Measurements from ENCODE around the gene GPR183.

GPR183 gene

GRCh38 chr13:99246100-99246499 lies 61.1 kb downstream of the GPR183 start:
- no peaks in the 10 kb centered on the region for H3K9me3 ChIP-seq (ENCODE audit: insufficient read depth, low read length)
- no peak overlapping the region for H3K27ac ChIP-seq (ENCODE audit: low read depth, low read length)
- H3K27me3 ChIP-seq (ENCODE audit: low read length), result no peaks in the 10 kb centered on the region
- H3F3A ChIP-seq (ENCODE audit: insufficient read depth), result peaks cover 12% of the 10 kb centered on the region; the same call in 1 of the 2 replicates
- no peak for TF ChIP-seq EZH2phosphoT487 (conservative IDR thresholded peaks at IDR 0.05; ENCODE audit: low read length)
- TF ChIP-seq, protein P1, sequence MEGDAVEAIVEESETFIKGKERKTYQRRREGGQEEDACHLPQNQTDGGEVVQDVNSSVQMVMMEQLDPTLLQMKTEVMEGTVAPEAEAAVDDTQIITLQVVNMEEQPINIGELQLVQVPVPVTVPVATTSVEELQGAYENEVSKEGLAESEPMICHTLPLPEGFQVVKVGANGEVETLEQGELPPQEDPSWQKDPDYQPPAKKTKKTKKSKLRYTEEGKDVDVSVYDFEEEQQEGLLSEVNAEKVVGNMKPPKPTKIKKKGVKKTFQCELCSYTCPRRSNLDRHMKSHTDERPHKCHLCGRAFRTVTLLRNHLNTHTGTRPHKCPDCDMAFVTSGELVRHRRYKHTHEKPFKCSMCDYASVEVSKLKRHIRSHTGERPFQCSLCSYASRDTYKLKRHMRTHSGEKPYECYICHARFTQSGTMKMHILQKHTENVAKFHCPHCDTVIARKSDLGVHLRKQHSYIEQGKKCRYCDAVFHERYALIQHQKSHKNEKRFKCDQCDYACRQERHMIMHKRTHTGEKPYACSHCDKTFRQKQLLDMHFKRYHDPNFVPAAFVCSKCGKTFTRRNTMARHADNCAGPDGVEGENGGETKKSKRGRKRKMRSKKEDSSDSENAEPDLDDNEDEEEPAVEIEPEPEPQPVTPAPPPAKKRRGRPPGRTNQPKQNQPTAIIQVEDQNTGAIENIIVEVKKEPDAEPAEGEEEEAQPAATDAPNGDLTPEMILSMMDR (IDR thresholded peaks at IDR 0.05; ENCODE audit: insufficient read depth, low read length, poor library complexity, severe bottlenecking), result no peak
- no peak overlapping the region for H3K4me2 ChIP-seq (ENCODE audit: low read depth, low read length, poor library complexity, severe bottlenecking)
- no peak overlapping the region for H2AFZ ChIP-seq (ENCODE audit: low read depth, low read length, severe bottlenecking)
- H3K9ac ChIP-seq (ENCODE audit: low read length), result no peak overlapping the region
- H3K79me2 ChIP-seq (ENCODE audit: insufficient read depth, low read length), result no peaks in the 10 kb centered on the region
- H3K4me3 ChIP-seq (ENCODE audit: insufficient read depth, low read length, poor library complexity, severe bottlenecking), result no peak overlapping the region
- H4K20me1 ChIP-seq (ENCODE audit: low read depth, low read length), result no peaks in the 10 kb centered on the region
- H3K36me3 ChIP-seq (ENCODE audit: low read length), result peaks cover 13% of the 10 kb centered on the region; the same call in 1 of the 2 replicates
- no peaks in the 10 kb centered on the region for H3K9me2 ChIP-seq (replicated peaks; ENCODE audit: insufficient read depth, low read length)
